ENCODE results near the gene TWF2. TPM values are rescaled to one million over a fixed set of nuclear protein-coding genes. Genes with fewer than 3 reads are reported as not detected.

The TWF2 gene
- polyA plus RNA-seq, 2 donors, result 22.0 to 40.3 TPM

DNA sequence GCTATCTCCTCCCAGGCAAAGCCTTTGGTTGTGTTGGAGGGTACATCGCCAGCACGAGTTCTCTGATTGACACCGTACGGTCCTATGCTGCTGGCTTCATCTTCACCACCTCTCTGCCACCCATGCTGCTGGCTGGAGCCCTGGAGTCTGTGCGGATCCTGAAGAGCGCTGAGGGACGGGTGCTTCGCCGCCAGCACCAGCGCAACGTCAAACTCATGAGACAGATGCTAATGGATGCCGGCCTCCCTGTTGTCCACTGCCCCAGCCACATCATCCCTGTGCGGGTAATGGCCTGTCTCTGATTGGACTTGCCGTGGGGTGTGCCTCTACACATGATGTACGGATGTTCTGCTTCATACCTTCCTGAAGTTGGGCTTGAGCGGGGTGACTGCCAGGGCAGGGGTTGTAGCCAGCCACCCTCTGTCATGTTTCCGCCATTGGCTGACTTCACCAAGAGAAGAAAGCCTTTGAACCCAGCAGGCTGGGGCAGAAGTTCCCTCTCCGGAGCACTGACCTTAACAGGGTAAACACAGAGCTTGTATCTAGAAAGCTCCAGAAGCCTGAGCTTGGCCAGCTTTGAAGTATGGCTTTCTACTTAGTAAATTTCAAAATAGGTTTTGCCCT is 27.6 kb downstream of the TWF2 start:
- WGBS, 2 donors, result 96% methylated on average over 18 of the region's 18 CpGs
- Histone ChIP-seq H3K9me3 (ENCODE audit: control insufficient read depth in 2 of 2, insufficient read depth in 1 of 2, low read depth in 1 of 2, low read length in 1 of 2) (no peaks in the 10 kb centered on the region), H3K4me1 (ENCODE audit: control insufficient read depth in 2 of 2, insufficient read depth in 2 of 2, low read length in 1 of 2) (peaks cover 0 to under 1% of the 10 kb centered on the region in 2 donors), H3K27me3 (ENCODE audit: control insufficient read depth in 1 of 2, insufficient read depth in 2 of 2, low read length in 2 of 2) (no peaks in the 10 kb centered on the region), H3K27ac (ENCODE audit: low read depth in 2 of 2, low read length in 1 of 2) (no peak overlapping the region), H3K36me3 (ENCODE audit: control insufficient read depth in 2 of 2, insufficient read depth in 2 of 2, low read length in 1 of 2) (peaks cover 8 to 48% of the 10 kb centered on the region in 2 donors), H3K4me3 (ENCODE audit: low read depth in 1 of 2, low read length in 2 of 2) (no peak overlapping the region)

- H3K27ac ChIP-seq (ENCODE audit: low read depth in 2 of 2, low read length in 1 of 2), result no peak overlapping the region
- H3K36me3 ChIP-seq (ENCODE audit: control insufficient read depth in 2 of 2, insufficient read depth in 2 of 2, low read length in 1 of 2), result peaks cover 8 to 52% of the 10 kb centered on the region in 2 donors
- H3K4me3 ChIP-seq (ENCODE audit: low read depth in 1 of 2, low read length in 2 of 2), result no peak overlapping the region
- no peaks in the 10 kb centered on the region for H3K4me1 ChIP-seq (ENCODE audit: control insufficient read depth in 2 of 2, insufficient read depth in 2 of 2, low read length in 1 of 2)
- 72 to 78% methylated on average over 6 of the region's 6 CpGs for WGBS, 2 donors
- no peaks in the 10 kb centered on the region for H3K9me3 ChIP-seq (ENCODE audit: control insufficient read depth in 2 of 2, insufficient read depth in 1 of 2, low read depth in 1 of 2, low read length in 1 of 2)
- H3K27me3 ChIP-seq (ENCODE audit: control insufficient read depth in 1 of 2, insufficient read depth in 2 of 2, low read length in 2 of 2), result no peaks in the 10 kb centered on the region
Measured at GRCh38 chr3:52210550-52211046, 28.4 kb downstream of the TWF2 start.

- Histone ChIP-seq H3K9me3 (ENCODE audit: control insufficient read depth in 2 of 2, insufficient read depth in 1 of 2, low read depth in 1 of 2, low read length in 1 of 2) (no peaks in the 10 kb centered on the region), H3K4me3 (ENCODE audit: low read depth in 1 of 2, low read length in 2 of 2) (no peak overlapping the region), H3K36me3 (ENCODE audit: control insufficient read depth in 2 of 2, insufficient read depth in 2 of 2, low read length in 1 of 2) (peaks cover 8 to 47% of the 10 kb centered on the region in 2 donors), H3K4me1 (ENCODE audit: control insufficient read depth in 2 of 2, insufficient read depth in 2 of 2, low read length in 1 of 2) (no peaks in the 10 kb centered on the region), H3K27me3 (ENCODE audit: control insufficient read depth in 1 of 2, insufficient read depth in 2 of 2, low read length in 2 of 2) (no peaks in the 10 kb centered on the region), H3K27ac (ENCODE audit: low read depth in 2 of 2, low read length in 1 of 2) (no peak overlapping the region)
Measured at GRCh38 chr3:52210037-52210436, 28.9 kb downstream of the TWF2 start.

GRCh38 chr3:52208556-52208955 is 30.4 kb downstream of the TWF2 start:
- Histone ChIP-seq H3K27ac (ENCODE audit: low read depth in 2 of 2, low read length in 1 of 2) (no peak overlapping the region), H3K27me3 (ENCODE audit: control insufficient read depth in 1 of 2, insufficient read depth in 2 of 2, low read length in 2 of 2) (no peaks in the 10 kb centered on the region), H3K4me1 (ENCODE audit: control insufficient read depth in 2 of 2, insufficient read depth in 2 of 2, low read length in 1 of 2) (peaks cover 0 to 4% of the 10 kb centered on the region in 2 donors), H3K9me3 (ENCODE audit: control insufficient read depth in 2 of 2, insufficient read depth in 1 of 2, low read depth in 1 of 2, low read length in 1 of 2) (no peaks in the 10 kb centered on the region), H3K36me3 (ENCODE audit: control insufficient read depth in 2 of 2, insufficient read depth in 2 of 2, low read length in 1 of 2) (peaks cover 10 to 40% of the 10 kb centered on the region in 2 donors), H3K4me3 (ENCODE audit: low read depth in 1 of 2, low read length in 2 of 2) (no peak overlapping the region)
- WGBS, 2 donors, result 91 to 92% methylated on average over 4 of the region's 4 CpGs

- Histone ChIP-seq H3K36me3 (ENCODE audit: control insufficient read depth in 2 of 2, insufficient read depth in 2 of 2, low read length in 1 of 2) (peaks cover 12 to 27% of the 10 kb centered on the region in 2 donors), H3K4me3 (ENCODE audit: low read depth in 1 of 2, low read length in 2 of 2) (no peak overlapping the region), H3K27ac (ENCODE audit: low read depth in 2 of 2, low read length in 1 of 2) (no peak overlapping the region), H3K27me3 (ENCODE audit: control insufficient read depth in 1 of 2, insufficient read depth in 2 of 2, low read length in 2 of 2) (no peaks in the 10 kb centered on the region), H3K4me1 (ENCODE audit: control insufficient read depth in 2 of 2, insufficient read depth in 2 of 2, low read length in 1 of 2) (peaks cover 0 to 5% of the 10 kb centered on the region in 2 donors), H3K9me3 (ENCODE audit: control insufficient read depth in 2 of 2, insufficient read depth in 1 of 2, low read depth in 1 of 2, low read length in 1 of 2) (no peaks in the 10 kb centered on the region)
- 55 to 65% methylated on average over 6 of the region's 6 CpGs for WGBS, 2 donors
Measured at GRCh38 chr3:52205727-52206372, 33.1 kb downstream of the TWF2 start.

DNA sequence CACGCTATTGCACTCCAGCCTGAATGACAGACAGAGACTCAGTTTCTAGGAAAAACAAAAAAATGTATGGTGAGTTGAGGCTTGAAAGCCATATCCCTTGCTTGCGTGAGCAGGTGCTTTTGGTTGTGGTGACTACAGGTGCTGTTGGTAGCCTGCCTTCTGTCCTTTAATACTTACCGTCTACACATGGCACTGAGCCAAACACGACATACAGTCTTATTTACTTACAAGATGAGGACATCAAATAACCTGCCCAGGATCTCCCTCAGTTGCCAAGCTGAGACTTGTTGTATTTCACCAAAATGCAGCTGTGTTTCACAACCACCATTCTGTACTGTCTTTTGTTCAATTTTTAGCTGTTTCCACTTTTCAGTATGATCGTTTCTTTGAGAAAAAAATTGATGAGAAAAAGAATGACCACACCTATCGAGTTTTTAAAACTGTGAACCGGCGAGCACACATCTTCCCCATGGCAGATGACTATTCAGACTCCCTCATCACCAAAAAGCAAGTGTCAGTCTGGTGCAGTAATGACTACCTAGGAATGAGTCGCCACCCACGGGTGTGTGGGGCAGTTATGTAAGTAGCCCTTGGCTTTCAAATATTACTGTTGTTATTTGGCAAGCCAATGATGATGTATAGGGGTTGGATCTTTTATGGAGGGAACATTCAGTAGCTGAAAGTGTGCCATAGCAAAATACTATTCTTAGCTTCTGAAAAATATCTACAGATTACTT is 34.5 kb downstream of the TWF2 start:
- peak overlapping the region; percentile 7 to 55 for H3K27ac ChIP-seq (ENCODE audit: low read depth in 2 of 2, low read length in 1 of 2)
- peaks cover 12 to 23% of the 10 kb centered on the region in 2 donors for H3K36me3 ChIP-seq (ENCODE audit: control insufficient read depth in 2 of 2, insufficient read depth in 2 of 2, low read length in 1 of 2)
- H3K4me1 ChIP-seq (ENCODE audit: control insufficient read depth in 2 of 2, insufficient read depth in 2 of 2, low read length in 1 of 2), result peaks cover 0 to 7% of the 10 kb centered on the region in 2 donors

GRCh38 chr3:52203701-52204100 is 35.3 kb downstream of the TWF2 start:
- Histone ChIP-seq H3K4me1 (ENCODE audit: control insufficient read depth in 2 of 2, insufficient read depth in 2 of 2, low read length in 1 of 2) (peaks cover 2 to 11% of the 10 kb centered on the region in 2 donors), H3K27ac (ENCODE audit: low read depth in 2 of 2, low read length in 1 of 2) (peak overlapping the region in 1 of 2 donors; percentile 55), H3K36me3 (ENCODE audit: control insufficient read depth in 2 of 2, insufficient read depth in 2 of 2, low read length in 1 of 2) (peaks cover 10 to 25% of the 10 kb centered on the region in 2 donors), H3K4me3 (ENCODE audit: low read depth in 1 of 2, low read length in 2 of 2) (no peak overlapping the region), H3K27me3 (ENCODE audit: control insufficient read depth in 1 of 2, insufficient read depth in 2 of 2, low read length in 2 of 2) (no peaks in the 10 kb centered on the region), H3K9me3 (ENCODE audit: control insufficient read depth in 2 of 2, insufficient read depth in 1 of 2, low read depth in 1 of 2, low read length in 1 of 2) (no peaks in the 10 kb centered on the region)
- whole genome bisulfite sequencing, 2 donors, result 82 to 83% methylated on average over 1 of the region's 1 CpG

More for the DNA sequence above, 34.5 kb downstream of the TWF2 start:
- 45 to 62% methylated on average over 10 of the region's 10 CpGs for WGBS, 2 donors
- Histone ChIP-seq H3K27me3 (ENCODE audit: control insufficient read depth in 1 of 2, insufficient read depth in 2 of 2, low read length in 2 of 2) (no peaks in the 10 kb centered on the region), H3K4me3 (ENCODE audit: low read depth in 1 of 2, low read length in 2 of 2) (no peak overlapping the region), H3K9me3 (ENCODE audit: control insufficient read depth in 2 of 2, insufficient read depth in 1 of 2, low read depth in 1 of 2, low read length in 1 of 2) (no peaks in the 10 kb centered on the region)

- Histone ChIP-seq H3K4me3 (ENCODE audit: low read depth in 1 of 2, low read length in 2 of 2) (no peak overlapping the region), H3K36me3 (ENCODE audit: control insufficient read depth in 2 of 2, insufficient read depth in 2 of 2, low read length in 1 of 2) (peaks cover 10 to 17% of the 10 kb centered on the region in 2 donors), H3K27me3 (ENCODE audit: control insufficient read depth in 1 of 2, insufficient read depth in 2 of 2, low read length in 2 of 2) (no peaks in the 10 kb centered on the region), H3K9me3 (ENCODE audit: control insufficient read depth in 2 of 2, insufficient read depth in 1 of 2, low read depth in 1 of 2, low read length in 1 of 2) (no peaks in the 10 kb centered on the region), H3K27ac (ENCODE audit: low read depth in 2 of 2, low read length in 1 of 2) (no peak overlapping the region), H3K4me1 (ENCODE audit: control insufficient read depth in 2 of 2, insufficient read depth in 2 of 2, low read length in 1 of 2) (peaks cover 2 to 14% of the 10 kb centered on the region in 2 donors)
- WGBS, 2 donors, result 82 to 83% methylated on average over 4 of the region's 4 CpGs
Measured at GRCh38 chr3:52202384-52203077, 36.4 kb downstream of the TWF2 start.

GRCh38 chr3:52200981-52201679 is 37.8 kb downstream of the TWF2 start:
- Histone ChIP-seq H3K9me3 (ENCODE audit: control insufficient read depth in 2 of 2, insufficient read depth in 1 of 2, low read depth in 1 of 2, low read length in 1 of 2) (no peaks in the 10 kb centered on the region), H3K27ac (ENCODE audit: low read depth in 2 of 2, low read length in 1 of 2) (no peak overlapping the region), H3K4me3 (ENCODE audit: low read depth in 1 of 2, low read length in 2 of 2) (no peak overlapping the region), H3K27me3 (ENCODE audit: control insufficient read depth in 1 of 2, insufficient read depth in 2 of 2, low read length in 2 of 2) (no peaks in the 10 kb centered on the region), H3K4me1 (ENCODE audit: control insufficient read depth in 2 of 2, insufficient read depth in 2 of 2, low read length in 1 of 2) (peaks cover 2 to 20% of the 10 kb centered on the region in 2 donors), H3K36me3 (ENCODE audit: control insufficient read depth in 2 of 2, insufficient read depth in 2 of 2, low read length in 1 of 2) (peaks cover 10% of the 10 kb centered on the region in 2 donors)
- 86 to 87% methylated on average over 5 of the region's 5 CpGs for WGBS, 2 donors
